GM12892 (cell line): Measurements from ENCODE around the gene MMP2.

Source experiments
- POLR2A ChIP-seq: IDR thresholded peaks from 2 replicates; pipeline ENCODE4 v1.6.1; 2011; ENCODE audit warnings: low read depth, low read length, control low read depth
- TAF1 ChIP-seq: IDR thresholded peaks from 2 replicates; pipeline ENCODE4 v1.6.1; 2011; ENCODE audit warnings: low read depth, mild to moderate bottlenecking, control low read depth, low read length, borderline replicate concordance

DNA sequence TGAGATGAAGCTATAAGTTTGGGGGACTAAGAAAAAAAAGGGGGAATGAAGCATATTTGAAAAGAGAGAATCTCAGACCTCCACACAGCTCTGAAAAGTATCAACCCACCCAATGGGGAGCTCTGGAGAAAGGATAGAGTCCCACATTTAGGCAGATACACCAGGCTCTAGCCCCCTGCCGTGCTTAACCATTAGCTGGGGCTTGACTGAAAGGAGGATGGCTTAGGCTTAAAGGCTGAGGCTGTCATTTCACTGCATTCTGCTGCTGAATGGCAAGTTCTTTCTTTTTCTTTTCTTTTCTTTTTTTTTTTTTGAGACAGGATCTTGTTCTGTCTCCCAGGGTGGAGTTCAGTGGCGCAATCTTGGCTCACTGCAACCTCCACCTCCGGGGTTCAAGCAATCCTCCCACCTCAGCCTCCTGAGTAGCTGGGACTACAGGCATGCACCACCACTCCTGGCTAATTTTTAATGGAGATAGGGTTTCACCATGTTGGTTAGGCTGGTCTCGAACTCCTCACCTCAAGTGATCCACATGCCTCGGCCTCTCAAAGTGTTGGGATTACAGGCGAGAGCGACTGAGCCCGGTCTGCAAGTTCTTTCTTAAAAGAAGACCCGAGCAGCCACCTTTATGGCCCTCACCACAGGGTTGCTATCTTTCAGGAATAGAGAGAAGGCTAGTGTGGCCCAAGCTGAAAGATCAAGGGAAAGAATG lies 9.0 kb upstream of the MMP2 start:
- TF ChIP-seq POLR2A: no peak
- TF ChIP-seq TAF1: no peak
